Measurements from ENCODE around the gene SCAF8. TPM values are rescaled to one million over a fixed set of nuclear protein-coding genes. Genes with fewer than 3 reads are reported as not detected.

The SCAF8 gene
- total and polyA plus RNA-seq, 2 of the 8 experiments (the other 6 are each of a cell fraction or from before 2014, with no cell fraction given) = 20.3 to 46.3 TPM

DNA sequence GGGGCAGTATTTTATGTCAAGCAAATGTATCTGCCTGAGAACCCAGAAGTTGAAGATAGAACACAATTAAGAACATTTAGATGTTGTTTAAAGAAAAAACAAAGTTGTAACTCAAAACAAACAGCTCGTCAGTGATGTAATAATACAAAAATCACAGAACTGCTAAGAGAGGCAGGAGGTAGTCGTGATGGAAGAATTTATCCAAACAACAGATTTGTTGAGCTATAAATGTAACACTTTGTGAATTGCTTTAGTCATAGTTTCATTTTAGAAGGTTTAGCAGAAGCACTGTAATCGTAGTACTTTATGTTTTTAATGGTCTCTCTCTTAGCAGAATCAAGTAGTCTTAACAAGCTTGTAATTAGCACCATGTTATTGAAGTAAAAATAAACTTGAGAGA is 73.6 kb downstream of the SCAF8 start:
- FAIRE-seq (no peak), DNase-seq (ENCODE audit: low read depth in 1 of 2, low spot score in 2 of 2) (no peak)
- H2BK12ac ChIP-seq (ENCODE audit: low read depth, low read length) = no peak overlapping the region
- no peak overlapping the region for H4K8ac ChIP-seq (ENCODE audit: extremely low read depth, insufficient read depth, low read length)
- 85% methylated on average over 3 of the region's 3 CpGs; no CpG with 5 or more reads in 1 of the 2 experiments for WGBS, 2 experiments (ENCODE audit: extremely low coverage in 1 of 2, insufficient coverage in 1 of 2, insufficient read length in 1 of 2, insufficient replicate concordance in 2 of 2, low coverage in 1 of 2, low lambda C conversion rate in 2 of 2, missing lambda C conversion rate in 1 of 2)
- no peaks in the 10 kb centered on the region; a peak in 1 of 4 replicates for H3K79me2 ChIP-seq (ENCODE audit: control insufficient read depth in 1 of 2, insufficient read depth in 2 of 2, low read length in 2 of 2)
- no peak overlapping the region for H3K4ac ChIP-seq (replicated peaks; ENCODE audit: insufficient read length, low read depth, low read length)
- no peaks in the 10 kb centered on the region for H3K79me1 ChIP-seq (ENCODE audit: low read depth, low read length)
- CTCF ChIA-PET (ENCODE audit: partially characterized antibody) = interaction anchor here (0.8 to 2.7 kb wide), 5 partner anchors 25 to 131 kb away, joined by 3 to 40 read pairs (median 3); no protein-coding TSS in a partner anchor
- no peak overlapping the region for H2AFZ ChIP-seq (ENCODE audit: low read length)
- peaks cover 5 to 81% (median 39%) of the 10 kb centered on the region in 4 experiments for H3K36me3 ChIP-seq (ENCODE audit: control insufficient read depth in 2 of 4, insufficient read depth in 4 of 4, low read length in 3 of 4)
- no peaks in the 10 kb centered on the region for H3K9me3 ChIP-seq (ENCODE audit: insufficient read depth in 2 of 2, low read depth in 1 of 2, low read length in 1 of 2)
- no peak overlapping the region for H3K9ac ChIP-seq (replicated peaks in 1 of 4; ENCODE audit: extremely low read depth in 1 of 4, low read depth in 3 of 4, low read length in 3 of 4)
- no peak overlapping the region for H3K4me2 ChIP-seq (ENCODE audit: insufficient read depth in 1 of 2, low read depth in 2 of 2, low read length in 2 of 2)
- H3K18ac ChIP-seq (ENCODE audit: extremely low read depth, low read length) = no peak overlapping the region
- POLR2A ChIA-PET (ENCODE audit: partially characterized antibody) = interaction anchor here (0.6 kb wide), 1 partner anchor 90 kb away, joined by 3 read pairs; no protein-coding TSS in a partner anchor
- H2BK5ac ChIP-seq (ENCODE audit: low read depth, low read length) = no peak overlapping the region
- no peak for TF ChIP-seq YY1 (IDR thresholded peaks at IDR 0.05; ENCODE audit: low read depth, low read length)
- TF ChIP-seq BCL11A (IDR thresholded peaks at IDR 0.05; ENCODE audit: low read depth in 2 of 2, low read length in 2 of 2) = no peak
- no peak for TF ChIP-seq TAF7 (optimal IDR thresholded peaks at IDR 0.05; ENCODE audit: borderline replicate concordance, low read depth, low read length)
- TF ChIP-seq, protein P1, sequence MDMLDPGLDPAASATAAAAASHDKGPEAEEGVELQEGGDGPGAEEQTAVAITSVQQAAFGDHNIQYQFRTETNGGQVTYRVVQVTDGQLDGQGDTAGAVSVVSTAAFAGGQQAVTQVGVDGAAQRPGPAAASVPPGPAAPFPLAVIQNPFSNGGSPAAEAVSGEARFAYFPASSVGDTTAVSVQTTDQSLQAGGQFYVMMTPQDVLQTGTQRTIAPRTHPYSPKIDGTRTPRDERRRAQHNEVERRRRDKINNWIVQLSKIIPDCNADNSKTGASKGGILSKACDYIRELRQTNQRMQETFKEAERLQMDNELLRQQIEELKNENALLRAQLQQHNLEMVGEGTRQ (IDR thresholded peaks at IDR 0.05; ENCODE audit: low read length) = no peak
- no peak for TF ChIP-seq SIN3A (conservative IDR thresholded peaks at IDR 0.05 in 1 of 2, IDR thresholded peaks at IDR 0.05 in 1 of 2; ENCODE audit: low read depth in 1 of 2, low read length in 2 of 2)
- no peak for TF ChIP-seq FOSL1 (IDR thresholded peaks at IDR 0.05; ENCODE audit: insufficient read depth, low read depth, low read length)
- no peak for TF ChIP-seq PHF8 (conservative IDR thresholded peaks at IDR 0.05; ENCODE audit: low read depth, low read length)
- TF ChIP-seq GABPA (IDR thresholded peaks at IDR 0.05; ENCODE audit: borderline replicate concordance, insufficient read depth, low read length) = no peak
- TF ChIP-seq RXRA (IDR thresholded peaks at IDR 0.05; ENCODE audit: insufficient read depth, low read depth, low read length) = no peak
- no peak overlapping the region for H3K27ac ChIP-seq (ENCODE audit: low read depth, low read length)
- no peak overlapping the region for H3K4me3 ChIP-seq (ENCODE audit: extremely low read depth in 1 of 4, insufficient read depth in 2 of 4, low read depth in 3 of 4, low read length in 4 of 4)
- no peak overlapping the region for H2BK120ac ChIP-seq (replicated peaks; ENCODE audit: low read depth, low read length)
- H3K4me1 ChIP-seq (replicated peaks in 1 of 4; ENCODE audit: control insufficient read depth in 3 of 4, insufficient read depth in 4 of 4, low read length in 3 of 4) = no peaks in the 10 kb centered on the region
- H3K27me3 ChIP-seq (replicated peaks in 1 of 4; ENCODE audit: control insufficient read depth in 3 of 4, extremely low read depth in 1 of 4, insufficient read depth in 3 of 4, low read length in 3 of 4) = peaks cover 0 to 1% (median 0%) of the 10 kb centered on the region in 4 experiments; a peak in 1 of 7 replicates
- no peak overlapping the region for H4K91ac ChIP-seq (replicated peaks; ENCODE audit: insufficient read length, low read length)
- no peak overlapping the region for H2BK20ac ChIP-seq (ENCODE audit: low read length)
- H4K5ac ChIP-seq (ENCODE audit: insufficient read length, low read depth, low read length) = no peak overlapping the region
- H3K56ac ChIP-seq (replicated peaks; ENCODE audit: insufficient read length, low read depth, low read length) = no peak overlapping the region
- H2BK15ac ChIP-seq (ENCODE audit: low read length) = no peak overlapping the region
- H4K20me1 ChIP-seq (replicated peaks in 1 of 2; ENCODE audit: control insufficient read depth in 1 of 2, insufficient read depth in 2 of 2, low read length in 2 of 2) = no peaks in the 10 kb centered on the region
- no peak overlapping the region for H2AK5ac ChIP-seq (ENCODE audit: low read depth, low read length)
- no peaks in the 10 kb centered on the region for H3K23me2 ChIP-seq (ENCODE audit: low read depth, low read length)
- no peak overlapping the region for H3K23ac ChIP-seq (ENCODE audit: insufficient read length)
- no peak overlapping the region for H3K14ac ChIP-seq (ENCODE audit: insufficient read length)
